ENCODE data around the gene ST3GAL4. TPM values are rescaled to one million over a fixed set of nuclear protein-coding genes. Genes with fewer than 3 reads are reported as not detected.

ST3GAL4 gene
- total and polyA plus RNA-seq, 9 donors: 25.2 to 34.4 (median 28.8) TPM

DNA sequence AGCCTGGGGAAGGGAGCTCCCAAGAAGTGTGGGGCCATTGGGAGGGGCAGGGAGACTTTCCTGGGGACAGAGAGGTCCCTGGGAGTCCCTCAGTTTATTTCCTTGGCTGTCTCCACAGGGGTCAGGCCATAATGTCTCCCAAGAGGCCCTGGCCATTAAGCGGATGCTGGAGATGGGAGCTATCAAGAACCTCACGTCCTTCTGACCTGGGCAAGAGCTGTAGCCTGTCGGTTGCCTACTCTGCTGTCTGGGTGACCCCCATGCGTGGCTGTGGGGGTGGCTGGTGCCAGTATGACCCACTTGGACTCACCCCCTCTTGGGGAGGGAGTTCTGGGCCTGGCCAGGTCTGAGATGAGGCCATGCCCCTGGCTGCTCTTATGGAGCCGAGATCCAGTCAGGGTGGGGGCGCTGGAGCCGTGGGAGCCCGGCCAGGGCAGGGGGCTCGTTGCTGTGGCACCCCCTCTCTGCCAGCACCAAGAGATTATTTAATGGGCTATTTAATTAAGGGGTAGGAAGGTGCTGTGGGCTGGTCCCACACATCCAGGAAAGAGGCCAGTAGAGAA, 58.4 kb downstream of the ST3GAL4 start:
- peaks cover 68% of the 10 kb centered on the region for H3K4me1 ChIP-seq (ENCODE audit: control insufficient read depth, insufficient read depth, low read length)

DNA sequence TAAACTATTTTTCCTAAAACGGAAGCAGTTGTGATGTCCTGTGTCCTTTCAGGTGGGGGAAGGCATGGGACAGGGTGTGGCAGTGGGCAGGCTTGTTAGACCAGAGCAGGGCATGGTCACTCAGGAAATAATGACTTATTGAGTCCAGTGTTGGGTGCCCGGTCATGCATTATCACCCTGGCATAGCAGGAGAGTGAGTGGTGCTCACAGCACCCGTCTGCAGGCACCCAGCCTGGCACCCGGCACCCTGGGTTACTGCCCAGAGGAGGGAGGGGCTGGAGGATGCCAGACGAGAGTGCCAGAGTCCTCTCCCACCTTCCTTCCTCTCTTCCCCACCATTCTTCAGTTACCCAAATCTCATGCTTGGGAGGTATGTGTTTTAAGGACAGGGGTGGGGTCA, 59.1 kb downstream of the ST3GAL4 start:
- Histone ChIP-seq H3K27me3 (ENCODE audit: control insufficient read depth, insufficient read depth, low read length) (no peaks in the 10 kb centered on the region), H3K27ac (ENCODE audit: low read length) (peak overlapping the region; percentile 97), H3K4me1 (ENCODE audit: control insufficient read depth, insufficient read depth, low read length) (peaks cover 61% of the 10 kb centered on the region), H3K9me3 (replicated peaks; ENCODE audit: control insufficient read depth, low read depth, low read length) (no peaks in the 10 kb centered on the region), H3K4me3 (ENCODE audit: low read length) (no peak overlapping the region), H3K36me3 (ENCODE audit: control insufficient read depth, insufficient read depth, low read length) (peaks cover 26% of the 10 kb centered on the region)
- DNase-seq: no peak
- WGBS (ENCODE audit: insufficient coverage): 67% methylated on average over 1 of the region's 5 CpGs

More for the DNA sequence above, 58.4 kb downstream of the ST3GAL4 start:
- H3K4me3 ChIP-seq (ENCODE audit: low read length): no peak overlapping the region
- H3K9me3 ChIP-seq (replicated peaks; ENCODE audit: control insufficient read depth, low read depth, low read length): no peaks in the 10 kb centered on the region
- peaks cover 33% of the 10 kb centered on the region for H3K36me3 ChIP-seq (ENCODE audit: control insufficient read depth, insufficient read depth, low read length)
- WGBS (ENCODE audit: insufficient coverage): 79% methylated on average over 5 of the region's 9 CpGs
- H3K27ac ChIP-seq (ENCODE audit: low read length): peak overlapping the region; percentile 97
- no peak for DNase-seq
- H3K27me3 ChIP-seq (ENCODE audit: control insufficient read depth, insufficient read depth, low read length): no peaks in the 10 kb centered on the region

DNA sequence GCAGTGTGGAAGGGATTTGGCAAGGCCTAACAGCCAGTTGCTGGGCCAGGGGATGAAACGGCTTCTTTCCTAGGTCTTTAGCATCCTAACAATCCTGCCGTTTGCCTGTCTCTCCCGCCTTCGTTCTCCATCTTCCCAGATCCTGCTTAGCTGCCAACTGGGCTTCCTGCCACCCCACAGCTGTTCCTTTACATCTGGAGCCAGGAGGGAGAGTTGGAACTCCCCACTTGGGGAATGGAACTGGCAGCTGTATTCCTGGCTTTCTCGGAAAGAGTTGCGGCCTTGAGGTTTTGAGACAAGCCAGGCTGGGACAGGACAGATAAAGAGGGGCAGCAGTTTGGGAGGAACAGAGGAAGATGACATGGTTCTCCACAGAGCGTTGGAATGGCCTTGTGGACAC, 59.6 kb downstream of the ST3GAL4 start:
- no peak overlapping the region for H3K4me3 ChIP-seq (ENCODE audit: low read length)
- peaks cover 22% of the 10 kb centered on the region for H3K36me3 ChIP-seq (ENCODE audit: control insufficient read depth, insufficient read depth, low read length)
- WGBS (ENCODE audit: insufficient coverage): 20% methylated on average over 1 of the region's 7 CpGs
- H3K4me1 ChIP-seq (ENCODE audit: control insufficient read depth, insufficient read depth, low read length): peaks cover 61% of the 10 kb centered on the region
- no peaks in the 10 kb centered on the region for H3K27me3 ChIP-seq (ENCODE audit: control insufficient read depth, insufficient read depth, low read length)
- H3K27ac ChIP-seq (ENCODE audit: low read length): peak overlapping the region; percentile 97
- DNase-seq: peak; percentile 99
- H3K9me3 ChIP-seq (replicated peaks; ENCODE audit: control insufficient read depth, low read depth, low read length): no peaks in the 10 kb centered on the region

DNA sequence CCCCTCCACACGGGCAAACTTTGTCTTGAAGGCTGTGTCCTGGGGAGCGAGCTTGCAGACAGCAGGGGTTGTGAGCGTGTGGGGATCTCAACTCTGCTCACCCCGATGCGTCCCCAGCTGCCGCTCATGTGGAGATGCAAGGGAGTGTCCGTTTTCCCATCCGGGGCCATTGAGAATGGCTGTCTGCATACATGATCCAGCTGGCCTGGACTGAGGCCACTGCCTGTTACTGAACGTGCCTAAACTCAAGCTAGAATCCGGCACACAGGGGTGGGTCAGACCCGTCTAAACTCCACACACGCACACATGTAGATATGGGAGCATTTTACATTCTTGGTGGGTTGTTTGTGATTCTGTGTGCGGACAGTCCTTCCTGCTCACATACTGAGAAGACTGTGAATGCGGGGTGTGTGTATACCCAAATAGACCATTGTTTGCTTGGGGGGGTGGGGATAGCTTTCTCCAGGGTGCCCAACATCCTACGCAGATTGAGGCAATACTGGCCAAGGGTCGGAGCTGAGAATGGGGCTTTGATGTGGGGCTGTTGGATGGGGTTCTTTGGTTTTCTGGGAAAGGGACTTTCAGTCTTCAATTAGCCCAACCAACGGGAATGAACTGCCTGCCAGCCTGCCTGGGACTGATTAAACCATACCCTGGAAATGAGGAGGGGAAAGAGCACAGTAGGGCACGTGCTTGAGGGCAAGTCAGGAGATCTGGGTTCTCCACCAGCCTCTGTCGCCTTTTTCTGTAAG, 60.4 kb downstream of the ST3GAL4 start:
- H3K36me3 ChIP-seq (ENCODE audit: control insufficient read depth, insufficient read depth, low read length): peaks cover 22% of the 10 kb centered on the region
- H3K4me1 ChIP-seq (ENCODE audit: control insufficient read depth, insufficient read depth, low read length): peaks cover 56% of the 10 kb centered on the region
- no peak overlapping the region for H3K4me3 ChIP-seq (ENCODE audit: low read length)
- H3K27ac ChIP-seq (ENCODE audit: low read length): peak overlapping the region; percentile 97
- DNase-seq: peak; percentile 97
- WGBS (ENCODE audit: insufficient coverage): 35% methylated on average over 10 of the region's 19 CpGs
- no peaks in the 10 kb centered on the region for H3K9me3 ChIP-seq (replicated peaks; ENCODE audit: control insufficient read depth, low read depth, low read length)
- no peaks in the 10 kb centered on the region for H3K27me3 ChIP-seq (ENCODE audit: control insufficient read depth, insufficient read depth, low read length)

DNA sequence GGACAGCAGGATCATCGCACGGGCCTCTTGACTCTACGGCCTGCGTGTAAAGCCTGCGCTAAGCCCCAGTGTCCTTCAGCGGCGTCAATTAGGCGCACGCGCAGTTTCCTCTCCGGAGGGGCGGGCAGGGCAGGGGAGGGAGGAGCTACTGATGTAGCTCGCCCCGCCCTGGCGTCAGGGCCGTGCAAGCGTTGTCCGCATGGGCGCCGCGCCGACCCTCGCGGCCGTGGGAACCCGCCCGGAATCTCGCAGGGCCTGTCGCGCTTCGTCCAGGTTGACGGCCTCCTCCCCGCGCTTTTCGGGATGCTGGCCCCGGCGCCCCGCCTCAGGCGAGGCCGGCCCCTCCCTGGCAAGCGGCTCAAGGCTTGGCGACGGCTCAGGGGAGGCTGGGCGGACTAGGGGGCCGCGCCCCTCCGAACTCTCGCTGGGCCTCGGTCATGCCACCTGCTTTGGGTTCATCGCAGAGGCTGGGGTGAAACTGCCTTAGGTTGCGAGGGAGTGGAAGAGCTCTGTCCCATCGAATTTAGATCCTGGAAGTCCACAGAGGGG, 61.1 kb downstream of the ST3GAL4 start:
- H3K36me3 ChIP-seq (ENCODE audit: control insufficient read depth, insufficient read depth, low read length): peaks cover 22% of the 10 kb centered on the region
- no peaks in the 10 kb centered on the region for H3K9me3 ChIP-seq (replicated peaks; ENCODE audit: control insufficient read depth, low read depth, low read length)
- 5% methylated on average over 45 of the region's 52 CpGs for WGBS (ENCODE audit: insufficient coverage)
- DNase-seq: peak; percentile 96
- peak overlapping the region; percentile 97 for H3K27ac ChIP-seq (ENCODE audit: low read length)
- H3K4me3 ChIP-seq (ENCODE audit: low read length): peak overlapping the region; percentile 29
- no peaks in the 10 kb centered on the region for H3K27me3 ChIP-seq (ENCODE audit: control insufficient read depth, insufficient read depth, low read length)
- peaks cover 59% of the 10 kb centered on the region for H3K4me1 ChIP-seq (ENCODE audit: control insufficient read depth, insufficient read depth, low read length)

DNA sequence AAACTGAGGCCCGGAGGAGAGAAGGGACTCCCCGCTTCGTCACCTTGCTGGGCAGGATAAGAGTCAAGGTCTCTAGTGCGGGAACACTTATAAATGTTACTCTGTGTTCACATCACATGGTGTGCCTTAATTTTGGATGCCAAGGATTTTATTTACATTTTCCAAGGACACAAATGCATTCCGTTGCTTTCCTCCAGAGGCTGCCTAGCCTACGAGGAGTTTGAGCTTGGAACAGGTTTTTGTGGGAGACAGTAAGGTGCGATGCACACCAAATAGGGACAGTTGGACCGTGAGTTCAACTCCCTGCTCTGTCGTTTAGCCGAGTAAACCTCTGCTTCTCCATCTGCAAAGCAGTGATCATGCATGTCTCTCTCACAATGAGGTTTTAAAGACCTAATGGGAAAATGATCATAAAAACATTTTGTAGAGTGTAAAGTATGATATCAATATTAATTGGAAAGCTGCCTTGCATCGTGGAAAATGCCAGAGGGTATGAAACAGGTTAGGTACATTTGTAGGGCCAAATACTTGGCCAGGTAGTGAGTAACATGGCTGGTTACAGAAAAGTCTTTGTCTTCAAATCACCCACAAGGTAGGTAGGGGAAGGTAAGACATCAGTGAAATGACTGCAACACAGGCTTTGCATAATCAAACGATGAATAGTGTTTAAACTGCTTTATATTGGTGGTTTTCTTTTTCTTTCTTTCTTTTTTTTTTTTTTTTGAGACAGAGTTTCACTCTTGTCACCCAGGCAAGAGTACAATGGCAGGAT, 61.8 kb downstream of the ST3GAL4 start:
- peak; percentile 48 for DNase-seq
- H3K36me3 ChIP-seq (ENCODE audit: control insufficient read depth, insufficient read depth, low read length): peaks cover 16% of the 10 kb centered on the region
- peak overlapping the region; percentile 29 for H3K4me3 ChIP-seq (ENCODE audit: low read length)
- H3K27ac ChIP-seq (ENCODE audit: low read length): peak overlapping the region; percentile 75
- 62% methylated on average over 9 of the region's 12 CpGs for WGBS (ENCODE audit: insufficient coverage)
- H3K9me3 ChIP-seq (replicated peaks; ENCODE audit: control insufficient read depth, low read depth, low read length): no peaks in the 10 kb centered on the region
- H3K4me1 ChIP-seq (ENCODE audit: control insufficient read depth, insufficient read depth, low read length): peaks cover 56% of the 10 kb centered on the region
- H3K27me3 ChIP-seq (ENCODE audit: control insufficient read depth, insufficient read depth, low read length): no peaks in the 10 kb centered on the region

DNA sequence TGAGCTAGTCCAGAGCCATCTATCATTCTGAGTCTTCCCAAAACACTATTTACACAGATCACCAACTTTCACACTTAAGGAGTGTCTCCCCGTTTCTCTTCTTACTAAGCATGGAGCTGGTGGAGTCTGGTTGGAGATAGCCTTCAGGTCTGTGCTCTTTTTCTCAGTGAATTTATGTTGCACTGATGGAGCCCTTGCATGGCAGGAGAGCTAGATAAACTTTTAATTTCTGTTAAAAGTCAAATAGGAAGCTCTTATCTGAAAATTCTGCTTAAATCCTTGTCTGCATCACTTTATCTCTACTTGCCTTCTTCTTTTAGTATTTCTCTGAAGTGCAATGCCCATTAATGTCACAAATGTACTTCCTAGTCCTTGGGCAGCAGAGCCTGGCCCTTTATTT, 63.4 kb downstream of the ST3GAL4 start:
- DNase-seq: no peak
- Histone ChIP-seq H3K27ac (ENCODE audit: low read length) (no peak overlapping the region), H3K4me1 (ENCODE audit: control insufficient read depth, insufficient read depth, low read length) (peaks cover 54% of the 10 kb centered on the region), H3K27me3 (ENCODE audit: control insufficient read depth, insufficient read depth, low read length) (no peaks in the 10 kb centered on the region), H3K9me3 (replicated peaks; ENCODE audit: control insufficient read depth, low read depth, low read length) (no peaks in the 10 kb centered on the region), H3K36me3 (ENCODE audit: control insufficient read depth, insufficient read depth, low read length) (peaks cover 5% of the 10 kb centered on the region), H3K4me3 (ENCODE audit: low read length) (no peak overlapping the region)
- no CpG with 5 or more reads among the region's 1 CpG for WGBS (ENCODE audit: insufficient coverage)

DNA sequence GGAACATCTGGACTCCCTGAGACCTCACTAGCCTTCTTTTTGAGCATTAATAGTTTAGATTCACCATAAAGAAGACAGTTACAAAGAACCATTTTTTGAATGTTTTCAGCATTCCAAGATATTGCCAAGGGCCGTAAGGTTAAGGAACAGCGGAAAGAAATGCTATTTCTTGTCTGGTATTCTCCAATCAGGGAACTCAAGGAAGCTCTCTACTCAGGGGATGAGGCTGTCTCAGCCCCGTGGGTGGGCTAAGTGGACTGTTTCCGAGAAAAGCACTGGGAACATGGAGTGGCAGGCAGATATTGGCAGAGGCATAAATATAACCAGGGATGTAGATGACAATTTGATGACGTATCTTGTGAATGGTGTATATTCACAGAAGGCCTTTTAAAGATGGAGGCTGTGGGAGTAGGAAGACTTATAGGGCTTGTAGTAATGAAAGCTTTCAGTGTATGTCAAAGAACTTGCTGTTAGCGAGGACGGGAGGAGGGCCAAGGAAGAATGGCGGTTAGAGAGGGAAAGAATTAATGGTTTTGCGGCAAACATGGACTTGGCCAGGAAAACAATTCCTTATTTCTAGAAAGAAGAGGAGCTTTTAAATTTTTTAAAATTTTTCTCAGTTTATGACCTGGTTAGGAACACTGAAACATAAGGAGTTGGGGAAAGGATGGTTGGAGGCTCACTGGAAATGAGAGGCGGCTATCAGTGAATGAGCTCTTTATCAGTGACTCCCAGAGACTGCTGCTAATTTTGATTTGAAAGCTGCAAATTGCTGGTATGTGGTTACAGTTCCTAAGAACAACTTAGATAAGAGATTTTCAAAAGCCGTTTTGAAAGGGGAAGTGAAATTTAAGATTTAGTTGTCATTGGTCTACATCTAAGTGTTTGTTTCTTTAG, 64.6 kb downstream of the ST3GAL4 start:
- peaks cover 51% of the 10 kb centered on the region for H3K4me1 ChIP-seq (ENCODE audit: control insufficient read depth, insufficient read depth, low read length)

DNA sequence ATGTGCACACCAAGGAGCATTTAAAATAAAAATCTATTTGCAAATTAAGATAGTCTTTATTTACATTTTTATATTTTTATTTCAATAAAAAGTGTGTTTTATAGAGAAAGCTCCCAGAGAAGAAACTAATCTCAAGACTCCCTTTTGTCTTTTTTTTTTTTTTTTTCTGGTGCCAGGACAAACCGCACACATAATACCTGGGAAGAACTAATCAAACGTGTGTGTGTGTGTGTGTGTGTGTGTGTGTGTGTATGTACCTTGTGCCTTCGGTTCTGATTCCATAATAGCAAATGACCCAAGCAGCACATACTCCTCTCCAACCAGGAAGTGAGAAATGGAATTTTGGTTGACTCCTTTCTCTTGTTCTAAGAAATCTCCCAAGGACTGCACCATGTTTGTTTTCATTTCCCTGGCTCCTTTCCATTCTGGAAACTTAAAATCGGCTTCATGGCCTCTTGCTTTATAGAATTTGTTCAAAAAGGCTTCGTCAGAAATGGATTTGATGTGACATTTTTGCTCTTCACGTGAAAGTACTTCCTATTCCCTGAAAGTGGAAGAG, 65.3 kb downstream of the ST3GAL4 start:
- H3K4me1 ChIP-seq (ENCODE audit: control insufficient read depth, insufficient read depth, low read length): peaks cover 44% of the 10 kb centered on the region
- no peak overlapping the region for H3K4me3 ChIP-seq (ENCODE audit: low read length)
- H3K9me3 ChIP-seq (replicated peaks; ENCODE audit: control insufficient read depth, low read depth, low read length): no peaks in the 10 kb centered on the region
- H3K36me3 ChIP-seq (ENCODE audit: control insufficient read depth, insufficient read depth, low read length): peaks cover 3% of the 10 kb centered on the region
- H3K27me3 ChIP-seq (ENCODE audit: control insufficient read depth, insufficient read depth, low read length): no peaks in the 10 kb centered on the region
- no peak overlapping the region for H3K27ac ChIP-seq (ENCODE audit: low read length)
- DNase-seq: peak; percentile 62
- WGBS (ENCODE audit: insufficient coverage): 44% methylated on average over 2 of the region's 6 CpGs

More for the DNA sequence above, 64.6 kb downstream of the ST3GAL4 start:
- 42% methylated on average over 6 of the region's 11 CpGs for WGBS (ENCODE audit: insufficient coverage)
- Histone ChIP-seq H3K9me3 (replicated peaks; ENCODE audit: control insufficient read depth, low read depth, low read length) (no peaks in the 10 kb centered on the region), H3K36me3 (ENCODE audit: control insufficient read depth, insufficient read depth, low read length) (peaks cover 3% of the 10 kb centered on the region), H3K27ac (ENCODE audit: low read length) (peak overlapping the region; percentile 81), H3K4me3 (ENCODE audit: low read length) (no peak overlapping the region), H3K27me3 (ENCODE audit: control insufficient read depth, insufficient read depth, low read length) (no peaks in the 10 kb centered on the region)
- DNase-seq: peak; percentile 80
